SK-N-SH treated with all-trans-retinoic acid at 6 μM for 48 hours (cell line): ENCODE measurements around the gene DENND2A.
"Not testable (repeated sequence)": the region's sequence is repeated elsewhere in the genome, so short reads cannot be mapped to it uniquely, and the experiment has no call there.

ENCODE experiments used
- CSDC2 ChIP-seq: fragments of 250-450 bp; sonication (Bioruptor Pico); IDR thresholded peaks from 2 replicates; pipeline ENCODE4 v1.5.0; 2020; ENCODE audit warnings: mild to moderate bottlenecking, moderate library complexity
- ESRRG ChIP-seq: fragments of 250-450 bp; sonication (Bioruptor Pico); IDR thresholded peaks from 2 replicates; pipeline ENCODE4 v1.6.1; 2021; ENCODE audit warnings: mild to moderate bottlenecking
- RARB ChIP-seq: fragments of 250-450 bp; sonication (Bioruptor Pico); IDR thresholded peaks from 2 replicates; pipeline ENCODE4 v1.8.0; 2021; ENCODE audit warnings: mild to moderate bottlenecking, moderate library complexity
- SNAI2 ChIP-seq: fragments of 250-450 bp; sonication (Bioruptor Pico); IDR thresholded peaks from 2 replicates; pipeline ENCODE4 v1.5.0; 2020; ENCODE audit warnings: mild to moderate bottlenecking, moderate library complexity
- ZFP3 ChIP-seq: fragments of 250-450 bp; sonication (Bioruptor Pico); IDR thresholded peaks from 2 replicates; pipeline ENCODE4 v1.5.0; 2020; ENCODE audit warnings: mild to moderate bottlenecking, moderate library complexity
- ZFP30 ChIP-seq: fragments of 450-650 bp; formaldehyde crosslinking; IDR thresholded peaks from 2 replicates; pipeline ENCODE4 v1.5.0; 2022; ENCODE audit warnings: mild to moderate bottlenecking, moderate library complexity
- ZNF565 ChIP-seq: fragments of 450-650 bp; formaldehyde crosslinking; conservative IDR thresholded peaks from 2 replicates; pipeline ENCODE4 v1.5.0; 2020; ENCODE audit warnings: low read depth, mild to moderate bottlenecking, moderate library complexity
- ZNF70 ChIP-seq: fragments of 450-650 bp; formaldehyde crosslinking; IDR thresholded peaks from 2 replicates; pipeline ENCODE4 v1.5.0; 2020; ENCODE audit warnings: mild to moderate bottlenecking, moderate library complexity
- ZNF8 ChIP-seq: fragments of 450-650 bp; formaldehyde crosslinking; IDR thresholded peaks from 2 replicates; pipeline ENCODE4 v1.5.0; 2020; ENCODE audit warnings: mild to moderate bottlenecking, moderate library complexity
- TF ChIP-seq, protein P1 (sequence below): fragments of 250-450 bp; sonication (Bioruptor Pico); IDR thresholded peaks from 2 replicates; pipeline ENCODE4 v1.8.0; 2021; ENCODE audit warnings: low read depth, mild to moderate bottlenecking, moderate library complexity, borderline replicate concordance
- TF ChIP-seq, protein P2 (sequence below): fragments of 250-450 bp; sonication (Bioruptor Pico); IDR thresholded peaks from 2 replicates; pipeline ENCODE4 v1.5.0; 2020; ENCODE audit warnings: mild to moderate bottlenecking, moderate library complexity

DNA sequence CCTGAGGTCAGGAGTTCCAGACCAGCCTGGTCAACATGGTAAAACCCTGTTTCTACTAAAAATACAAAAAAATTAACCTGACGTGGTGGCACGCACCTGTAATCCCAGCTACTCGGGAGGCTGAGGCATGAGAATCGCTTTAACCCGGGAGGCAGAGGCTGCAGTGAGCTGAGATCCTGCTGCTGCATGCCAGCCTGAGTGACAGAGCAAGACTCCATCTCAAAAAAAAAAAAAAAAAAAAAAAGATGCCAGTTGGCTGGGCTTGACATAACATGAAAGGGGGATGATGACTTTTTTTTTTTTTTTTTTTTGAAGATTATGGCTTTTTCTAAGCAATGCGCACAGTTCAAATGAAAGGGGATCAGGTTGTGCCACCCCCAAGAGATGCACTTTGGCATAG is 133.1 kb downstream of the DENND2A start:
- not testable (repeated sequence) for TF ChIP-seq ZNF565 (CRISPR knock-in tag); ESRRG (CRISPR knock-in tag); ZFP3 (CRISPR knock-in tag); SNAI2 (CRISPR knock-in tag); ZNF70; RARB (CRISPR knock-in tag); ZFP30 (CRISPR knock-in tag); ZNF8 (CRISPR knock-in tag); CSDC2 (CRISPR knock-in tag)
- TF ChIP-seq, protein P1, sequence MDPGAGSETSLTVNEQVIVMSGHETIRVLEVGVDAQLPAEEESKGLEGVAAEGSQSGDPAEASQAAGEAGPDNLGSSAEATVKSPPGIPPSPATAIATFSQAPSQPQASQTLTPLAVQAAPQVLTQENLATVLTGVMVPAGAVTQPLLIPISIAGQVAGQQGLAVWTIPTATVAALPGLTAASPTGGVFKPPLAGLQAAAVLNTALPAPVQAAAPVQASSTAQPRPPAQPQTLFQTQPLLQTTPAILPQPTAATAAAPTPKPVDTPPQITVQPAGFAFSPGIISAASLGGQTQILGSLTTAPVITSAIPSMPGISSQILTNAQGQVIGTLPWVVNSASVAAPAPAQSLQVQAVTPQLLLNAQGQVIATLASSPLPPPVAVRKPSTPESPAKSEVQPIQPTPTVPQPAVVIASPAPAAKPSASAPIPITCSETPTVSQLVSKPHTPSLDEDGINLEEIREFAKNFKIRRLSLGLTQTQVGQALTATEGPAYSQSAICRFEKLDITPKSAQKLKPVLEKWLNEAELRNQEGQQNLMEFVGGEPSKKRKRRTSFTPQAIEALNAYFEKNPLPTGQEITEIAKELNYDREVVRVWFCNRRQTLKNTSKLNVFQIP (CRISPR knock-in tag), result not testable (repeated sequence)
- TF ChIP-seq, protein P2, sequence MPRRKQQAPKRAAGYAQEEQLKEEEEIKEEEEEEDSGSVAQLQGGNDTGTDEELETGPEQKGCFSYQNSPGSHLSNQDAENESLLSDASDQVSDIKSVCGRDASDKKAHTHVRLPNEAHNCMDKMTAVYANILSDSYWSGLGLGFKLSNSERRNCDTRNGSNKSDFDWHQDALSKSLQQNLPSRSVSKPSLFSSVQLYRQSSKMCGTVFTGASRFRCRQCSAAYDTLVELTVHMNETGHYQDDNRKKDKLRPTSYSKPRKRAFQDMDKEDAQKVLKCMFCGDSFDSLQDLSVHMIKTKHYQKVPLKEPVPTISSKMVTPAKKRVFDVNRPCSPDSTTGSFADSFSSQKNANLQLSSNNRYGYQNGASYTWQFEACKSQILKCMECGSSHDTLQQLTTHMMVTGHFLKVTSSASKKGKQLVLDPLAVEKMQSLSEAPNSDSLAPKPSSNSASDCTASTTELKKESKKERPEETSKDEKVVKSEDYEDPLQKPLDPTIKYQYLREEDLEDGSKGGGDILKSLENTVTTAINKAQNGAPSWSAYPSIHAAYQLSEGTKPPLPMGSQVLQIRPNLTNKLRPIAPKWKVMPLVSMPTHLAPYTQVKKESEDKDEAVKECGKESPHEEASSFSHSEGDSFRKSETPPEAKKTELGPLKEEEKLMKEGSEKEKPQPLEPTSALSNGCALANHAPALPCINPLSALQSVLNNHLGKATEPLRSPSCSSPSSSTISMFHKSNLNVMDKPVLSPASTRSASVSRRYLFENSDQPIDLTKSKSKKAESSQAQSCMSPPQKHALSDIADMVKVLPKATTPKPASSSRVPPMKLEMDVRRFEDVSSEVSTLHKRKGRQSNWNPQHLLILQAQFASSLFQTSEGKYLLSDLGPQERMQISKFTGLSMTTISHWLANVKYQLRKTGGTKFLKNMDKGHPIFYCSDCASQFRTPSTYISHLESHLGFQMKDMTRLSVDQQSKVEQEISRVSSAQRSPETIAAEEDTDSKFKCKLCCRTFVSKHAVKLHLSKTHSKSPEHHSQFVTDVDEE (CRISPR knock-in tag), result not testable (repeated sequence)
